CD4-positive, alpha-beta memory T cell (primary cell): ENCODE measurements around the gene ATXN7L2. TPM values are rescaled to one million over a fixed set of nuclear protein-coding genes. Genes with fewer than 3 reads are reported as not detected.

Experiments used
- CTCF ChIA-PET: fragments of 350-600 bp; sonication (Branson Sonifier 250); formaldehyde crosslinking; loops from one replicate; lab custom pipeline; 2021; ENCODE audit warnings: inconsistent platforms; ENCODE audit not compliant: partially characterized antibody; lab: Charles Lee
- POLR2A ChIA-PET: fragments of 350-600 bp; sonication (Branson Sonifier 250); formaldehyde crosslinking; loops from one replicate; lab custom pipeline; 2021; ENCODE audit not compliant: partially characterized antibody; lab: Charles Lee
- DNase-seq, 5 donors: peaks; one replicate each; pipeline versions ENCODE4 v3.0.0 to v3.0.0-alpha.2; 2020 to 2022; ENCODE audit warnings: mixed read lengths in 1 of 5
- H3K27ac ChIP-seq: one replicate; pipeline ENCODE4 v1.7.0; 2013; ENCODE audit warnings: low read depth, low read length
- H3K27me3 ChIP-seq: 2 replicates; pipeline ENCODE4 v1.7.0; 2013; ENCODE audit warnings: mild to moderate bottlenecking, low read length, moderate library complexity; ENCODE audit not compliant: insufficient read depth
- H3K36me3 ChIP-seq: 2 replicates; pipeline ENCODE4 v1.7.0; 2013; ENCODE audit warnings: mild to moderate bottlenecking, low read length, moderate library complexity; ENCODE audit not compliant: insufficient read depth
- H3K4me1 ChIP-seq: 2 replicates; pipeline ENCODE4 v1.7.0; 2013; ENCODE audit warnings: mild to moderate bottlenecking, low read length, moderate library complexity; ENCODE audit not compliant: insufficient read depth
- H3K4me3 ChIP-seq, 2 donors: one replicate each; pipeline ENCODE4 v1.7.0; 2013; ENCODE audit warnings: low read length in 2 of 2, mild to moderate bottlenecking in 1 of 2
- H3K9me3 ChIP-seq, 2 donors: one replicate each; pipeline ENCODE4 v1.7.0; 2013; ENCODE audit warnings: low read length in 2 of 2, control low read depth in 1 of 2; ENCODE audit not compliant: control insufficient read depth in 1 of 2
- H3K27ac Mint-ChIP-seq, 7 donors: one replicate each; pipeline ENCODE4 v1.8.0; 2020 to 2021; ENCODE audit warnings: mixed read lengths in 7 of 7, mild to moderate bottlenecking in 6 of 7, inconsistent platforms in 3 of 7, moderate library complexity in 3 of 7
- H3K27me3 Mint-ChIP-seq, 2 donors: one replicate each; pipeline ENCODE4 v1.8.0; 2020 to 2021; ENCODE audit warnings: mixed read lengths in 2 of 2
- H3K36me3 Mint-ChIP-seq, 2 donors: one replicate each; pipeline ENCODE4 v1.8.0; 2020 to 2021; ENCODE audit warnings: mixed read lengths in 2 of 2, inconsistent platforms in 1 of 2, mild to moderate bottlenecking in 1 of 2
- H3K4me1 Mint-ChIP-seq, 4 donors: one replicate each; pipeline ENCODE4 v1.8.0; 2020 to 2021; ENCODE audit warnings: mixed read lengths in 4 of 4, mild to moderate bottlenecking in 1 of 4
- H3K4me3 Mint-ChIP-seq, 8 donors: one replicate each; pipeline ENCODE4 v1.8.0; 2020 to 2021; ENCODE audit warnings: mixed read lengths in 8 of 8, mild to moderate bottlenecking in 7 of 8, moderate library complexity in 6 of 8, inconsistent platforms in 3 of 8
- H3K9me3 Mint-ChIP-seq, 8 donors: one replicate each; pipeline ENCODE4 v1.8.0; 2020 to 2021; ENCODE audit warnings: mixed read lengths in 8 of 8, mild to moderate bottlenecking in 5 of 8, inconsistent platforms in 3 of 8, moderate library complexity in 1 of 8
- intact Hi-C: fragments of 100-400 bp; cut with micrococcal nuclease; formaldehyde crosslinking; loops from one replicate; pipeline ENCODE4 v1.15.1; 2023
- polyA plus RNA-seq, 2 donors: library from polyadenylated mRNA; unstranded; fragments of 300-500 nt; fragmentation: Illumina TruSeq; gene quantifications; one replicate each; pipeline ENCODE4 v1.2.3, GENCODE V29; 2021
- total RNA-seq, 2 experiments: library from RNA; stranded (reverse); gene quantifications; one replicate each; pipeline ENCODE4 v1.2.3, GENCODE V29; 2021

The ATXN7L2 gene
- total and polyA plus RNA-seq, 4 experiments from 2014 or later = 1.9 to 9.0 (median 7.1) TPM

GRCh38 chr1:109493805-109494539 lies 10.3 kb downstream of the ATXN7L2 start, which contains the start of gene CYB561D1:
Gene CYB561D1, plus strand, starts transcription at chr1:109494094. Its CDS starts 46 bp downstream, at chr1:109494140.
- ChIA-PET POLR2A (interaction anchor here (1.4 to 23.6 kb wide), 5 partner anchors 10 to 541 kb away, joined by 3 to 438 read pairs (median 206); partner anchors contain the start of genes AMIGO1, ATXN7L2, PSMA5 and STRIP1), CTCF (interaction anchor here (0.6 to 37.2 kb wide), 14 partner anchors 10 to 287 kb away, joined by 3 to 1669 read pairs (median 6); partner anchors contain the start of genes AMIGO1, ATXN7L2, GNAI3 and GPR61)
- DNase-seq = peak; percentile 87 to 95 (median 89)
- no peaks in the 10 kb centered on the region for H3K9me3 ChIP-seq
- H3K4me3 Mint-ChIP-seq = peak within 1 kb of the TSS; percentile 94 to 97 (median 96)
- H3K9me3 Mint-ChIP-seq = no peaks in the 10 kb centered on the region
- peak within 1 kb of the TSS; percentile 86 to 95 (median 93) for H3K27ac Mint-ChIP-seq
- peak within 1 kb of the TSS; percentile 91 to 97 for H3K4me3 ChIP-seq
- peaks cover 17% of the 10 kb centered on the region for H3K36me3 ChIP-seq
- peaks cover 15 to 39% of the 10 kb centered on the region in 2 donors for H3K36me3 Mint-ChIP-seq
- intact Hi-C loops = loop anchor here (1.0 to 5.0 kb wide), 8 partner anchors 8 to 488 kb away; partner anchors contain the start of genes AHCYL1 and PSRC1
- peak within 1 kb of the TSS; percentile 53 for H3K27ac ChIP-seq
- no peaks in the 10 kb centered on the region for H3K27me3 ChIP-seq
- H3K4me1 ChIP-seq = peaks cover 57% of the 10 kb centered on the region
- peaks cover 30 to 60% (median 46%) of the 10 kb centered on the region in 4 donors for H3K4me1 Mint-ChIP-seq
- no peaks in the 10 kb centered on the region for H3K27me3 Mint-ChIP-seq

GRCh38 chr1:109495738-109496137 lies 12.0 kb downstream of the ATXN7L2 start:
- intact Hi-C loops = loop anchor here (2.0 kb wide), 1 partner anchor 213 kb away; the partner anchor contains the start of gene PSRC1
- DNase-seq = no peak
- Histone ChIP-seq H3K27me3 (no peaks in the 10 kb centered on the region), H3K4me1 (peaks cover 70% of the 10 kb centered on the region), H3K27ac (peak overlapping the region; percentile 53), H3K36me3 (peaks cover 17% of the 10 kb centered on the region), H3K4me3 (no peak overlapping the region), H3K9me3 (no peaks in the 10 kb centered on the region)
- ChIA-PET CTCF (interaction anchor here (1.0 to 37.2 kb wide), 4 partner anchors 11 to 489 kb away, joined by 3 to 1669 read pairs (median 320); partner anchors contain the start of genes AHCYL1, AMIGO1, ATXN7L2 and GPR61), POLR2A (interaction anchor here (16.6 to 23.6 kb wide), 3 partner anchors 12 to 35 kb away, joined by 206 to 438 read pairs (median 292); partner anchors contain the start of genes AMIGO1 and ATXN7L2)
- no peaks in the 10 kb centered on the region for H3K27me3 Mint-ChIP-seq
- H3K4me1 Mint-ChIP-seq = peaks cover 40 to 73% (median 59%) of the 10 kb centered on the region in 4 donors
- H3K4me3 Mint-ChIP-seq = peak overlapping the region; percentile 94 to 97 (median 96)
- peak overlapping the region in 6 of 7 donors; percentile 43 to 95 (median 61) for H3K27ac Mint-ChIP-seq
- H3K9me3 Mint-ChIP-seq = no peaks in the 10 kb centered on the region
- peaks cover 16 to 50% of the 10 kb centered on the region in 2 donors for H3K36me3 Mint-ChIP-seq

- no peaks in the 10 kb centered on the region for H3K27me3 Mint-ChIP-seq
- ChIA-PET CTCF (interaction anchor here (0.9 to 37.2 kb wide), 9 partner anchors 4 to 471 kb away, joined by 3 to 1669 read pairs (median 5); partner anchors contain the start of genes AMIGO1, ATXN7L2, CYB561D1 and GPR61), POLR2A (interaction anchor here (1.1 to 23.6 kb wide), 5 partner anchors 12 to 43 kb away, joined by 3 to 438 read pairs (median 206); partner anchors contain the start of genes AMIGO1, ATXN7L2 and GPR61)
- Histone ChIP-seq H3K4me1 (peaks cover 88% of the 10 kb centered on the region), H3K9me3 (no peaks in the 10 kb centered on the region), H3K36me3 (peaks cover 17% of the 10 kb centered on the region), H3K27me3 (no peaks in the 10 kb centered on the region), H3K4me3 (no peak overlapping the region), H3K27ac (peak overlapping the region; percentile 6)
- peaks cover 54 to 90% (median 74%) of the 10 kb centered on the region in 4 donors for H3K4me1 Mint-ChIP-seq
- peaks cover 15 to 53% of the 10 kb centered on the region in 2 donors for H3K36me3 Mint-ChIP-seq
- H3K27ac Mint-ChIP-seq = peak overlapping the region; percentile 69 to 93 (median 77)
- H3K9me3 Mint-ChIP-seq = no peaks in the 10 kb centered on the region
- DNase-seq = no peak
- peak overlapping the region; percentile 12 to 71 (median 45) for H3K4me3 Mint-ChIP-seq
- intact Hi-C loops = loop anchor here (1.0 kb wide), 1 partner anchor 35 kb away; no protein-coding TSS in a partner anchor
Measured at GRCh38 chr1:109497449-109498160, 13.9 kb downstream of the ATXN7L2 start.

- H3K4me1 Mint-ChIP-seq = peaks cover 60 to 97% (median 80%) of the 10 kb centered on the region in 4 donors
- peak overlapping the region; percentile 20 for H3K27ac ChIP-seq
- H3K36me3 Mint-ChIP-seq = peaks cover 15 to 54% of the 10 kb centered on the region in 2 donors
- no peaks in the 10 kb centered on the region for H3K27me3 Mint-ChIP-seq
- intact Hi-C loops = loop anchor here (1.0 kb wide), 1 partner anchor 34 kb away; no protein-coding TSS in a partner anchor
- no peak overlapping the region for H3K4me3 ChIP-seq
- no peaks in the 10 kb centered on the region for H3K9me3 Mint-ChIP-seq
- CTCF ChIA-PET = interaction anchor here (1.0 to 37.2 kb wide), 8 partner anchors 5 to 470 kb away, joined by 3 to 1669 read pairs (median 5); partner anchors contain the start of genes AMIGO1, ATXN7L2, CYB561D1 and GPR61
- POLR2A ChIA-PET = interaction anchor here (1.1 to 23.6 kb wide), 6 partner anchors 8 to 42 kb away, joined by 3 to 438 read pairs (median 108); partner anchors contain the start of genes AMIGO1, ATXN7L2 and GPR61
- H3K9me3 ChIP-seq = no peaks in the 10 kb centered on the region
- peak overlapping the region; percentile 29 to 93 (median 69) for H3K27ac Mint-ChIP-seq
- peaks cover 17% of the 10 kb centered on the region for H3K36me3 ChIP-seq
- no peak for DNase-seq
- H3K4me1 ChIP-seq = peaks cover 94% of the 10 kb centered on the region
- peak overlapping the region; percentile 21 to 71 (median 54) for H3K4me3 Mint-ChIP-seq
- no peaks in the 10 kb centered on the region for H3K27me3 ChIP-seq
Measured at GRCh38 chr1:109498161-109498801, 14.6 kb downstream of the ATXN7L2 start.

- intact Hi-C loops = no loop called here
- Mint-ChIP-seq H3K9me3 (no peaks in the 10 kb centered on the region), H3K27me3 (no peaks in the 10 kb centered on the region), H3K4me1 (peaks cover 63 to 97% (median 83%) of the 10 kb centered on the region in 4 donors), H3K36me3 (peaks cover 15 to 53% of the 10 kb centered on the region in 2 donors), H3K4me3 (peak overlapping the region in 4 of 8 donors; percentile 27 to 62 (median 42)), H3K27ac (peak overlapping the region; percentile 70 to 97 (median 91))
- ChIA-PET CTCF (interaction anchor here (0.5 to 37.2 kb wide), 9 partner anchors 6 to 281 kb away, joined by 3 to 1669 read pairs (median 5); partner anchors contain the start of genes AMIGO1, ATXN7L2, CYB561D1 and GPR61), POLR2A (interaction anchor here (0.6 to 23.6 kb wide), 6 partner anchors 9 to 101 kb away, joined by 3 to 438 read pairs (median 108); partner anchors contain the start of genes AMIGO1, ATXN7L2, GNAI3 and SORT1)
- H3K36me3 ChIP-seq = peaks cover 17% of the 10 kb centered on the region
- H3K27me3 ChIP-seq = no peaks in the 10 kb centered on the region
- H3K27ac ChIP-seq = peak overlapping the region; percentile 20
- H3K9me3 ChIP-seq = no peaks in the 10 kb centered on the region
- DNase-seq = no peak
- no peak overlapping the region for H3K4me3 ChIP-seq
- peaks cover 94% of the 10 kb centered on the region for H3K4me1 ChIP-seq
Measured at GRCh38 chr1:109499081-109499480, 15.4 kb downstream of the ATXN7L2 start.
